ENCODE data around the gene RNF182. TPM values are rescaled to one million over a fixed set of nuclear protein-coding genes. Genes with fewer than 3 reads are reported as not detected.

RNF182 gene
- total RNA-seq, 1 donor from 2014 or later = under 0.01 TPM

DNA sequence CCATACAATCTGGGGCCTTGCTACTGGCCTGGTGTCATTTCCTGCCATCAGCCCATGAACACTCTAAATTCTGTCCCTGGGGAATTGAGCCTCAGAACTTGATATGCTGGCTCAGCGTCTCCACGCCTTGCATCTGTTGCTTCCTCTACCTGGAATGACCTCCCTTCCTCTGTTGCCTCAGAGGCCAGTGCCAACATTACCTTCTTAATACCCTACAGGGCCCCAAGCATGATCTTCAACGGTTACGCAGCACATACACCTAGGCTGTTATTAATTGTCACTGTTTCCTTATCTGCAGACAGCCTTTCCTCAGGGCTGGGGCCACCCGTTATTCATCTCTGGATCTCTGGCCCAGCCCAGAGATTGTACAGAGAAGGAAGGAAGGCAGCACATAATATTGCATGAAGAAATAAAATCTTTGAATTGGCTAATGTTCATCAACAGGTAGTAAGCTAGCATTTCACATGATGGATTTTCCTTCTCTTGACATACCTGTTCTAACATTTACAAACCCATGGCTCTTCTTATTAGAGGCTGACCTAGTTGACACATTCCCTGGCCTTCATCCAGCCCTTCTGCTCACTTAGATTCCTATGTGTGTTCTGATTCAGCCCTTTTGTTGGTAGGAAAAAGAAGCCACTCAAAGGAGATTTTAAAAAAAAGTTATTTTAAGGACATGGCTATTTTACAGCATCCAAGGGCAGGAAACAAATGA lies 8.4 kb upstream of the RNF182 start:
- DNase-seq (ENCODE audit: low read depth in 2 of 2) = peak in 1 of 2 donors; percentile 10

DNA sequence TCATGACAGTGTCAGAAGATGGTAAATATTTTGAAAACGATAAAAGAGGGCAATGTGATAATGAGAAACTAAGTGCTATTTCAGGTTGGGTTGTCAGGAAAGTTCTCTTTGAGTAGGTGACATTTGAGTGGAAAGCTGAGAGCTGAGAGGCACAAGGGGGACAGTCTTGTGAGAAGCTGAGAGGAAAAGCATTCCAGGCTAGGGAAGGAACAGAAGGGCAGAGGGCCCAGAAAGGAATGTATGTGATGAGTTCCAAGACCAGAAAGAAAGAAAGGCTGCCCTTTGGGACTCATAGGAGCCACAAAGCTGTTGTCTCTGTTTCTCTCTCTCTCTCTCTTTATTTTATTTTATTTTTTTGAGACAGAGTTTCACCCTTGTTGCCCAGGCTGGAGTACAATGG lies 7.6 kb upstream of the RNF182 start:
- DNase-seq (ENCODE audit: low read depth in 2 of 2) = no peak

DNA sequence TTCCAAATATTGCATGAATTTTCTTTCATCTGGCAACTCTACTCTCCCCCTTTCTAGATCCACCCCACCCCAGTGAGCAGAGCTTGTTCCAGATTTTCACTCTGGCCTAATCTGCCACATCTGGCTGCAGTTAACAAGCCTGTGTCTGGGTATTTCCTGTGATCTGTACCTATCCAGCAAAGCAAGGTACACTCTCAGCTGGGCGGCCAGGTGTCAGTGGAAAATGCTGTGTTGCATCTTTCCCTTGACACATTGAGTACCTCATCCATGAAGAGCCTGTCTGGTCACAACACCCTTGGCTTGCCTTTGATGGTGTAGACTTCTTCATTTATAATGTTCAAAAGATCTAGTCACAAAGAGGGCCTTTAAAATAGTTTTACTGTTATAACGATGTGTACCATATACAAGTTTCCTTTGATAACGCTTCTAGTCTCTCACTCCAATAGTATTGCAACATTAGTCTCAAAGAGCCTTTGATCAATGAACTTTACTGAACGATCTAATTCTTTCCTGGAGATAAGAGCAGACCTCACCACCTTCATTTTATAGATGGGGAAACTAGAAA lies 6.0 kb upstream of the RNF182 start:
- no peak for DNase-seq (ENCODE audit: low read depth in 2 of 2)

DNA sequence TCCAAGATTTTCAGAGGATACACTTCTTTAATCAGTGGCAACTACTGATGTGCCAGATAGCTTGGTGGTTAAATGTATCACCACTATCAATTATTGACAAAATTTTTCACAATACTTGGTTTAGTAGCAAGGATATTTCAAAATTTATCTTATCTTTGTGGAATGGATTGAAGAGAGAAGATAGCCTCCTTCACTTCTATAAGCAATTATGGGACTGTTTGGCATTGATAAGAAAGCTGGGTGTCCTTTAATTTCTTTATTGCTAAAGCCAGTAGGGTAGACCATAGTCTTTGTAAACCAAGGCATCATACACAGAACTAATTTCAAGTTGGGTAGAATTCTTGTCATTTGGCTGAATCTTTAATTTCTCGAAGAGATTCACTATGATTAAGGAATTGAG lies 4.9 kb upstream of the RNF182 start:
- no peak for DNase-seq (ENCODE audit: low read depth in 2 of 2)

DNA sequence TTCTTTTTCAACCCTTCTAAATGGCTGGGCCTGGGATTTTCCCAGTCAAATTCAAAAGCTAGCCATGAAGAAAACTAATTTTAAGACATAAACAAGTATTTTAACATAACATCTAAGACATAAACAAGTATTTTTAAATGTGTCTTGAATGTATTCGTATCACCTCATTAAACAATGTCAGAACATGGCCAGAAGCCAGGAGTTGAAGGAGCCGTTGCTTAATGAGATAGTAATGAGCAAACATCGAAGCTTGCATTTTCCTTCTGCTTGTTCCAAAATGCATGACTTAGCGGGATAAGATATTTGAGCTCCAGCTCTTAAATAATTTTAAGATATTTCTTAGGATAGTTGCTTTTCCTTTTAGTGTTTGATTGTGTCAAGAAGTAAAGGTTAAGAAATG lies 4.2 kb upstream of the RNF182 start:
- no peak for DNase-seq (ENCODE audit: low read depth in 2 of 2)

DNA sequence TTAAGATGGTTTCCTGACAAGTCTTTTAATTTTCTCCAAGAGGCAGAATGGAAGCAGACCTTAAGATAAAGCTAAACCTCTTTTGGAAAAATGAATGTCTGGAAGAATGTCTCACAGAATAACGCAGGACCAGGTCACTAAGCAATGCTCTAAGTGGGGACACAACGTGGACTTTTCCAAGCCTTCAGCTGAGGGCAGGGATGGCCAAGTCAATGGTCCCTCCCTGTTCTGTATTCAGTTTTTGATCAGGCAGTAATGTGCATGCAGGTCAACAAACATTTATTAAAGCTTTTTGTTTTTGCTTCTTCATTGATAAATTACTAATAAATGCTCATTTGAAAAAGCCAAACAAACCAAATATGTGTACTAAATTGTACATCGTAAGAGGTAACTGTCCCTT lies 2.0 kb upstream of the RNF182 start:
- DNase-seq (ENCODE audit: low read depth in 2 of 2) = no peak

DNA sequence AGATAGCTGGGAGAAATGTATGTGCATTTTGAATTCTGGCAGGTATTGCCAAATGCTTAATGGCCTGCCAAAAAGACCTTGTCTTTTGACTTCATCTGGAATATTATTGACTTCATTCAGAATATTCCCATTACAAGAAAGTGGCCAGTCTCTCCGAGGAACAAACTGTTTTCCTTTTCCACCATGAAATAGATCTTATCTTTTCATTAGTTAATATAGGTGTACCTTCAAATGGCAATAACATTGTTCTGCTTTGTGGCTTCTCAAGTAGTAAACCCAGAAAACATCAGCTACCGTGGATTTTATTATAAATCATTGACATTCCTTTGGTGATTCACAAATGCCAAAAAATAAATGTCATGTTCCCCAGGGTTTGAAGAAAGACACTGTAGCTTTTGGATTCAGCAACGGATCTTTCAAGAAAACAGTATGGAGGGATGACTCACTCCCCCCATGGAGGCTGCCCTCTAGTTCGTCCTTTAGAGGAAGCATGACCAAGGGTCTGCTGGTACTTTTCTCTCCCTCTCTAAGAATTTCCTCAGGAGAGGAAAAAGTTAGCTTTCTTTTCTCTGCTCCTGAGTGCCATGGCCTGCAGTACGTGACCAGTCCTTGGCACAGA lies 1.1 kb upstream of the RNF182 start:
- DNase-seq (ENCODE audit: low read depth in 2 of 2) = peak in 1 of 2 donors; percentile 23

DNA sequence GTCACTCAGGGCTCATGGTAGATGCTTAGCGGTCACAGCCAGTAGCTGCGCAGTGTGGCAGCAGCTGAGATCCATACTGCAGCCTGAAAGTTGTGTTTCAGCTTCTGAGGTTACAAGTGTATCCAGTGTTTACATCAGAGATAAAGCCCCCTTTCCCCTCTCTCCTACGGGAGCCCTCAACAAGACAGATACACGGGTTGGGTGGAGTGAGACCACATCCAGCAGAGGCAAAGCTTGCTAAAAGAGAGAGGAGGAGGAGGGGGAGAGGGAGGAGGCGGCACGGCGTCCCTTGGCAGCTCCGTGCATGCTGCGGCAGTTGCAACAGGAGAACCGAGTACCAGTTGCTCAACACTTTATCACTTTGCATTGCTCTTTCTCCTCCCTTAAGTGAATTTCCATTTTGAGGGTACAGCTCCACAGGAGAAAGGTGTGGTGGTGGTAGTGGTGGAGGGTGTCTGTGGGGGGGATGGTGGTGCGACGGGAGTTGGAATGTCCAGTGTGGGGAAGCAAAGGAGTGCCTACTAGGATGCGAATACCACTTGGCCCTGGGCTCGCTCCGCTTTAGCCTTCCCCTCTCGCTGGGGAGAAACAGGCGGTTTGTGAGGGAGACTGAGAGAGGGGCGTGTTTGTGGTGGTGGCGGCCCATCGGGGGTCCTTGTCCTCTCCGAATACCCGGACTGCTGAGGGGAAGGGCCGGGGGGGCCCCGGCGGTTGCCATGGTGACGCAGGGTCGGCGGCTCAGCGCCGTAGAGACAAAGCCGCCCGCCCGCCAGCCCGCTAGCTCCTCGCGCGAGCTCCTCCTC lies 405 bp upstream of the RNF182 start:
- peak in 1 of 2 donors; percentile 35 for DNase-seq (ENCODE audit: low read depth in 2 of 2)

DNA sequence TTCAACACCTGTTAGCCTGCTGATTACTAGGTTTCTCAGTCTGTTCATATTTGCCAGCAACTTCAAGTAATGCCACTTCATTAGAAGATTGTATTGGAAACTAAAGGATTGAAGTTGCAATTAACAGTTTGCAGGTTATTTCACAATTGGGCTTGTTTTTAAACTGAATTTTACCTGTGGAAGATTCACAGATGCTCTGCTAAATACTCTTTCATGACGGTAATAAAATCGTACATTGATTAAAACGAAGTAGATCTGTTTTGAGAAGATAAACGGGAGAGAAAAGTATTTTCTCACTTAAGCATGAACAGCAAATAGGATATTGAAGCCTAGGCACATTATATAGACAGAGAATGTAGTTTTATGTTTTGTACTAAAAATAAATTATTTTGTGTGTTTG lies 1.6 kb downstream of the RNF182 start:
- DNase-seq (ENCODE audit: low read depth in 2 of 2) = no peak

DNA sequence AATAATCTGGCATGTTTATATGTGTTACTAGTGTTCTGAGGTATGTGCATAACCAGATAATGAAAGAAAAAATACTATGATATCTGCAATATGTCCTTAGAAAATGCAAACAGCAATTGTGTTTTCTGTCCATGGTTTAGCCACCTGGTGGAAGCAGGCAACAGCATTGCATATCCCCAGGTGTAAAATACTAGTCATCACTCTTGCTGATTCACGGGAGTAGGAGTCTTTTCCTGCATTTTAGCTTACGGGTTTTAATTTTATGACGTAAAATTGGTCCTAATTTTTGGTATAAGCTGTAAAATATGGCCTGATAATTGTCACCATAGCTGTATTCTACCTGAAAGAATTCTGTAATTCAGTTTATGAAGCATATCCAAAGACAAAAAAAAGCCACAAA lies 2.5 kb downstream of the RNF182 start:
- DNase-seq (ENCODE audit: low read depth in 2 of 2) = no peak

DNA sequence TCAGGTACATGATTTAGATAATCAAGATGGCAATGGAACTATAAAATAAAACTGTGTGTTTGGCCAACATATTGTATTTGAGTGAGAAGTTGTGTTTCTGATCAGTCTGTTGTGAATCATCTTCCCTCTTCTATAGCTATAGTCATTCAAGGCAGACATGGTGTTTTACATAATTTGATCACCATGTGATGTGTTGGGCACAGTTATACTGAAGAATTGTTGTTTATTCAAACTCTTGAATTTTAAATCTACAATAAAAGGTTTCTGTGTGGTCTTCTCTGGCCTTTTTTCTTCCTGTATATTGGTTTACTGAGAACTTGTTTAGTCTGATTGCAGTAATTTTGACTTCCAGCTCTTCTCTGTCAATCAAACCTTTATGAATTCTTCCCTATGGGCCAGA lies 4.4 kb downstream of the RNF182 start:
- no peak for DNase-seq (ENCODE audit: low read depth in 2 of 2)

DNA sequence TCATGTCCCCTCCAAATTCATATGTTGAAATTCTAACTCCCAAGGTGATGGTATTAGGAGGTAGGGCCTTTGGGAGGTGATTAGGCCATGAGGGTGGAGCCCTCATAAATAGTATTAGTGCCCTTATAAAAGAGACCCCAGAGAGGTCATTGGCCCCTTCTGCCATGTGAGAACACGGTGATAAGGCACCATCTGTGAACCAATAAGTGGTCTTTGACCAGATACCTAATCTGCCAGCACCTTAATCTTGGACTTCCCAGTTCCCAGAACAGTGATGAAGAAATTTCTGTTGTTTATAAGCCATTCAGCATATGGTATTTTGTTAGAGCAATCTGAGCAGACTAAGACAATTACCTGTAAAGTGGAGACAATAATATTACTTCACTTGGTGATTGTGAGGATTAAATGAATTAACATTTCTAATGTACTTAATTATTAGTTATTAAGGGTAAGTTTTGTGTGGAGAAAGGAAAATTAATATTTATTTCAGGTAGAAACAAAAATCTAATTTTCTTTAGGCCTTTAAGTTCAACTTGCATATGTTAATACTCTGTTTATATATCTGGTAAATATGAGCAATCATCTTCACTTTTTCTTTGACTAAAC lies 7.1 kb downstream of the RNF182 start:
- DNase-seq (ENCODE audit: low read depth in 2 of 2) = no peak

DNA sequence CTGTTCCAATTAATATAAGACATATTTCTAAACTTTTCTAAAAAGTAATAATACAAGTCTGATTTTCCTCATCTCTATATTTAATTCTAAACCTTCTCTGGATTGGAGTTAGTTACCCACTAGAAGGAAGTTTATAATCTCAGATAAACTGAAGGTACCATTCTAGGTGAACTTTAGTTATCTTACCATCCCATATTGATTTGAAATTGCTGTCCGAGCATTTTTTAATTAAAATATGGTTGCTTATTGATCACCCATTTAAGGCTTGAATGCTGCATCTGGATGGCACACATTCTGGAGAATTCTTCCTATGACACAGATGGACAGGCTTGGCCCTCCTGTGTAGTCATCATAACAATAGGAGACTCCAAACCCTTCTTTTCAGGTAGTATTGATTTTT lies 8.0 kb downstream of the RNF182 start:
- DNase-seq (ENCODE audit: low read depth in 2 of 2) = no peak

DNA sequence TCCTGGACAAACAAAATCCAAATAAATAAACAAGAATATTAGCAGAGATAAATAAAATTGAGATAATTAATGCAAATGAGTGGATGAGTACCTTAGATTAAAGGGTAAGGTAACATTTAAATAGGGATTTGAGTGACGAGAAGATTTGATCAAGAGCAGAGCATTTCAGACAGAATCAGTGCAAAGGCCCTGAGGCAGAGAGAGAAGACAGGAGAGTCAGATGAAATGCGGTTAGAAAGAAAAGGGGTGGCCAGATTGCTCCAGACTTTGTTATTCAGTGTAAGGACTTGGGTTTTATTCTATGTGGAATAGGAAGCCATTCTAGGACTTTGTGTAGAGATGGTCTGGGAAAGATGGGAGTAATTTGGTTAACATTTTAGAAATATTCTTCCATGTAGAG lies 10.0 kb downstream of the RNF182 start:
- no peak for DNase-seq (ENCODE audit: low read depth in 2 of 2)

DNA sequence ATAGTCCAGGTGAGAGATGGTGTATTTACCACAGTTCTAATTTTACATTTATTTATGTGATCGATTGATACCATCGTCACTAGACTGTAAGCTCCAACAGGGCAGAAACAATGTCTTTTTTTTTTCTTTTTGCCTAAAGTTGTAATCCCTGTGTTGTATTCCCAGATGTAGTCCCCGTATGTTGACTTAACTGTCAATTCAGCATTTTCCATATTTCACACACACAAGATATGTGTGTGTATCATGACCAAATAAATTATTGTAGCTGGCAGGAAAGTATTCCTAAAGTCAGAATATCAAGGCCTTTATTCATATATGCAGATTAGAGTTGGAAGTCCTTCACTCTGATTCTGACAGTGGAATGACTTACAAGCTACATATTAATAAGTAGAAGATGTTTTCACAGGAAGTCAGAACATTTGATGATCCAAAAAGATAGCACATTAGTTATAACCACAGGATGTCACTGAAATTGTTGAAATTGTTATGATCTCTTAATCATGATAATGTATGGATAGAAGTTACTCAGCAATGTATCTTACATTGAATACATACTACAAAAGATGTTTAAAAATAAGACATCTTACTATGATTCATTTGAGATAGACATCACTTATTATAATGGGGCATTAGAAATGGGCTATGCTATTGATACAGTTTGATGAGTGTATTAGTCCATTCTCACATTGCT lies 10.6 kb downstream of the RNF182 start:
- DNase-seq (ENCODE audit: low read depth in 2 of 2) = no peak

DNA sequence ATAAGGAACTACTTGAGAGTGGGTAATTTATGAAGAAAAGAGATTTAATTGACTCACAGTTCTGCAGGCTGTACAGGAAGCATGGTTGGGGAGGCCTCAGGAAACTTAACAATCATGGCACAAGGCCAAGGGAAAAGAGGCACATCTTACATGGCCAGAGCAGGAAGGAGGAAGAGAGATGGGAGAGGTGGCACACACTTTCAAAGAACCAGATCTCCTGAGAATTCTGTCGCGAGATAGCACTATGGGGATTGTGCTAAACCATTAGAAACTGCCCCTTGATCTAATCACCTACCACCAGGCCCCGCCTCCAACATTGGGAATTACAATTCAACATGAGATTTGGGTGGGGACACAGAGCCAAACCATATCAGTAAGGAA lies 11.1 kb downstream of the RNF182 start:
- peak in 1 of 2 donors; percentile 83 for DNase-seq (ENCODE audit: low read depth in 2 of 2)

DNA sequence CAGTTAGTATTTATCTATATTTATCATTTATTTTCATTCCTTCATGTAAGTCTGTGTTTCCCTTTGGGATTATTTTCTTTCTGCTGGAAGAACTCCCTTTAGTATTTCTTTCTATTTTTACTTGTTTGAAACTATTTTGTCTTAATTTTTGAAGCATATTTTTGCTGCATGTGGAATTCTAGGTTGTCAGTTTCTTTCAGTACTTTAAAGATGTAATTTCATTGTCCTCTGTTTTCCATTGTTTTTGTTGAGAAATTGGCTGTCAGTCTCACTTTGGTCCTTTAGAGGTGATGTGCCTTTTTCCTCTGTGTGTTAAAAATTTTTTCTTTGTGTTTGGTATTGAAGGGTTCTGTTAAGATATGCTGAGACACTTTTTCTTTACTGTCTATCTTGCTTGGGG lies 17.1 kb downstream of the RNF182 start:
- DNase-seq (ENCODE audit: low read depth in 2 of 2) = no peak

DNA sequence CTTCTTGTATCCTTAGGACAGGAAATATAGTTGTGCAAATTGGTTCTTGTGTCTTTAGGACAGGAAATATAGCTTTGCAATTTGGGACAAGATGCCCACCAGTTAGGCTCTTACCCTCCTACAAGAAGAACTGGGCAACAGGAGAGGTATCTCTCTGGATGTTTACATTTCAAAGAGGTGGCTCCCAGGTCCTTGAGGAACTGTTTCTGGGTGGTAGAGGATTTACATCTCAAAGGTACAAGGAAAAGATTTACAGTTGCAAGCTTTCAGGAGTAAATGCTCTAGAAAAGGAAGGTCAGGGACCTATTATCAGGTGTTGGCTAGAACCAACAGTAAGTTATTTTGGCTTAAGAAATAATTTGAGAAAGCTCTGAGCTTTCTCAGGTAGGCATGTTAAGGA lies 19.2 kb downstream of the RNF182 start:
- no peak for DNase-seq (ENCODE audit: low read depth in 2 of 2)

DNA sequence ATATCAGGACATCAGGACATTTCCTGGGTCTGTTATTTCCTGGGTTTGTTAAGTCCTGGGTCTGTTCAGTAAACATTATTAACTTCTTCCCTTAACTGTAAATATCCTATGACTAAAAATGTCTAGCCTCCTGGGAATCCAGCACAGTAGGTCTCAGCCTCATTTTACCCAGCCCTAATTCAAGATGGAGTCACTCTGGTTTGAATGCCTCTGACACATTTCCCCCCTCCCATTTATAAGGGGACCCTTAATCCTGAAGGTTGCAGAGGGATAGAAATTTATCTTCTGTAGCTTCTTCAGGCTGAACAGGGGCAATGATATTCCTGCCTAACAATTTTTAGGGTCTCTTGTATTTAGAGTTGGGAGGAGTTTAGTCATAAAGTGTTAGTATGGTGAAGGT lies 21.8 kb downstream of the RNF182 start:
- no peak for DNase-seq (ENCODE audit: low read depth in 2 of 2)

DNA sequence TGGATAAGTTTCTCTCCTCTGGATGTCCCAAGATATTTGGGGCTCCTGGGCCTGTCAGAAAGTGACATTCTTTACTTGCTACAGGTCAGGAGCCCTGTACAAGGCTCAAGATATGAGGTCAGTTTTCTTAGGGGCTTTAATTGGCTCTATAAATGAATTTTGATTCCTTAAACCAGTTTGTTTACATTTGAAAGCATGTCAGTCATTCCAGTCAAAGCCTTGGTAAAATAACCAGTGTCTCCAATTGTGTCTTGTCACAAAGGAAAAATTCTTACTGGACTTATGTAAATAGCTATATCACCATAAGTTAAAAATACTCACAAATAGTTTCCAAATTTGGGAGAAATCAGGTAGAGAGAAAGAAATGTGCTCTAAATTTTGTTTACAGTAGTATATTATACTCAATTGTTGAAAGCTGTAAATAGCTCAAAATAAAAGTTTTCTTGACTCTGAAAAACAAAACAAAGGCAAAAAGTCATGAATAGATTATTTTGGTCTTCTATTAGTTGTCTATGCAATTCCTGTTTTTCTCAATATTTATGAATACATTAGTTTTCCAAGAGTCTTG lies 22.9 kb downstream of the RNF182 start:
- no peak for DNase-seq (ENCODE audit: low read depth in 2 of 2)

DNA sequence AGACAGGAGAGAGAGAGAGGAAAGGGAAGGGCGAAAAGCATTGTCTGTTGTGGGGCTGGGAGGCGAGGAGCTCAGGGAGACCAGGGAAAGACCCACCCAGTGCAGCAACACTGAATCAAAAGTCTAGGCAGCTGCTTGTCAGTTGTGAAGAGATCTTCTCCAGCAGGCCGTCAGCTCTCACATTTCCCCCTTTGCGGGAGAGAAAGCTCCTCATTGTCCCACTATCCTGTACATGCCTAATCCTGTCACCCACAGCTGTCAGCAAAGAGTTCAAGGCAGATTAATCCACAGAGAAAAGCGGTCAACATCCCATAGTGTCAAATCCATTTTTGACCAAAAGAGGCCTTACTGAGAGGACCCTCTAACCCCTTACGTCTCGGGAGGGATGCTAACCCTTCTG lies 27.3 kb downstream of the RNF182 start:
- DNase-seq (ENCODE audit: low read depth in 2 of 2) = no peak
